Right lung (tissue), 5 donors: ENCODE measurements around the gene ENHO. TPM values are rescaled to one million over a fixed set of nuclear protein-coding genes. Genes with fewer than 3 reads are reported as not detected.
A peak's percentile ranks its signal among the peaks of the same experiment; 100 is the strongest.

Experiments used
- DNase-seq, 2 donors: peaks; one replicate each; pipeline ENCODE4 v3.0.0-alpha.2; 2013
- polyA plus RNA-seq, 5 donors: library from polyadenylated mRNA; unstranded; fragments of 120-200 nt; gene quantifications; one replicate each; pipeline versions ENCODE4 v1.2.1 to v1.2.3, GENCODE V29; 2013; ENCODE audit warnings: inconsistent platforms in 1 of 5, low replicate concordance in 1 of 5; ENCODE audit not compliant: insufficient read length in 5 of 5, insufficient read depth in 1 of 5

ENHO gene
- polyA plus RNA-seq, 5 donors = 0.98 to 2.7 (median 1.1) TPM

DNA sequence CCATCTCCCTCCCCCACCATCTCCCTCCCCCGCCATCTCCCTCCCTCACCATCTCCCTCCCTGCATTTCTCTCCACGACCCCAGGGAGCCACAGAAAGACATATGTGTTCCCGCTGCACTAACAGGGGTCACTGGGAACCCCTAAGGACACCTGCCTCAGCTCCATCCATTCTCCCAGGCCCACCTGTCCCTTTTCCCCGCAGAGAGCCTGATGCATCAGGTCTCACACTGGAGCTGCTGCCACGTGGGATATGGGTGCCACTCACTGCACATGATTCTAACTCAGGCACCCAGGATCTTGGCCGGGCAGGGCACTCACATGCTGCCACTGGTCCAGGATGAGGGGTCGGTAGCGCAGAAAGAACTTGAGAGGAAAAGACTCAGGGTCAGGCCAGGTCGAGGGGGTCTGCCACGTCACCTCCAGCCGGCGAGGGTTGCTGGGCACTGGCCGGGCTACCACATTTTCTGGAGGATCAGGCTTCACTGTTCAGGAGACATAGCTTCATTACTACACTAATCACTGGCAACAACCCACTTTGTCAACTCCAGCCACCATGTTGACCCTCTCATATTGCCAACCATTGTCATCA is 33.2 kb upstream of the ENHO start:
- no peak for DNase-seq

- no peak for DNase-seq
Measured at GRCh38 chr9:34555500-34555899, 32.7 kb upstream of the ENHO start.

DNA sequence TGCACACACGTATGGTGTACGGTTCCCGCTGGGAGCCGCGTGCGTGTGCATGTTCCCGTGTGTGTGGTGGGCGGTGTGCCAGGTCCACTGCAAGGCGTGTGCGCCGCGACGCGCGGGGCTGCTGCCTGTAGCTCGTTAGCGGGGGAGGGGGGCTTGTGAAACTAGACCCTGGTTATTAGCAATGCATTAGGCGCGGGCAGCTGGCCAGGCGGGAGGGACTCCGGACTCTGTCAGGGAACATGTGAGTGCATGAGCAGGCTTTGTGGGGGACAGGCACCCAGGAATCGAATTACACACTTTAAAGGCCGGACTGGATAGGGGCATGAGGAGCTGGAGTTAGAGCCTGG is 32.2 kb upstream of the ENHO start:
- no peak for DNase-seq

DNA sequence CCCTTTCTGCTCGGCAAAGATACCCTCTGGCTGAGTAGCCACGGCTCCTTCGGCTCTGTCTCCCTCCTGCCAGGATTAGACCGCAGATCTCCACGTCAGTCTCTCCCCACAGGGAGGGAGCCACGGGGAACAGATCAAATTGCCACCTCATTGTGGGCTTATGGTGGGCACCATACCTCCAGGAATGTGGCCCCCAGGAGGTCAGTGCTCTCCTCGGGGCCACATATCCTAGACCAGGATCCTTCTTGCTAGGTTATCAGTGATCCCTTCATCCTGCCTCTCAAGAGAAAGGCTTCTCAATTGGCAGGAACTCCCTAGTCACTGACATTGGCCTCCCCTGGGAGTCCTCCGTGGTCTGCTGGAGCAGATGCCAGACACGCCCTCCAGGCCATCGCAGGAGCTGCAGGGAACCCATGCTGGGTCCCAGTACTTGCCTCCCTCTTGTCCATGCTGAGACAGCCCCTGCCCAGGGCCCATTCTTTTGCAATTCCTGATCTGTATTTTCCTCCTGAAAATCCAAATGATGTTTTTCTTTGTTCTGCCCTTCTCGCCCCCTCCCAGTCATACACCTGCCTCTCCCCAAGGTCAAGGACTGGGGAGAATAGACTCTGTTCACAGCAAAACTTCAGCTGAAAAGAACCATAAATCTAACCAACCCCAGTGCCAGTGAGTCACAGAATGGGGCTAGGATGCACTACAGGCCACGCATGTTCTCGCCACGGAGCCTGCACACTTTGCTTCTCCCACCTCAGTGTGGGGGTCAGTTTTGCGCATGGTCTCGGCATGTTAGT is 31.6 kb upstream of the ENHO start:
- DNase-seq = no peak

DNA sequence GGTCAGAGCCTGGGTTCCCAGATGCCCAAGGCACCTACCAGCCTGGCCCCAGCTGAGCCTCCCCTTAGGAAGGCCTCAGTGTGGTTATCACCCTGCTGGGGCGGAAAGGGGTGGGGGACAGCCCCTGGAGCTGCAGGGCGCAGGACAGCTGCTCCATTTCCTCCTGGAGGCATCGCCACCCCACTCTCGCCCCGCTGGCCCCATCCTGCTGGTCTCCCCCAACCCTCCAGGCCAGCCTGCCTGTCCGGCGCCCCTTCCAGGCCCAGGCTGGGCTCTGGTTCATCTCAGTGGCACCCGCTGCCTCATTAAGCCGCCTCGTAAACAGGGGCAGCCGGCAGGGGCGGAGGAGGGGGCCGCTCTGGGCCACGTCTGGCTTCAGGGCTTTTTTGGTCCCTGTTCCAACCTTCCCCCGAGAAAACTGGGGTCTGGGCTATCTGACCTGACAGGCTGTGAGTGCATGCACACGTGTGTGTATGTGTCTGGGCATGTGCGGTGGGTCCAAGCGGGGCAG is 30.8 kb upstream of the ENHO start:
- no peak for DNase-seq

- no peak for DNase-seq
Measured at GRCh38 chr9:34552986-34553385, 30.2 kb upstream of the ENHO start.

DNA sequence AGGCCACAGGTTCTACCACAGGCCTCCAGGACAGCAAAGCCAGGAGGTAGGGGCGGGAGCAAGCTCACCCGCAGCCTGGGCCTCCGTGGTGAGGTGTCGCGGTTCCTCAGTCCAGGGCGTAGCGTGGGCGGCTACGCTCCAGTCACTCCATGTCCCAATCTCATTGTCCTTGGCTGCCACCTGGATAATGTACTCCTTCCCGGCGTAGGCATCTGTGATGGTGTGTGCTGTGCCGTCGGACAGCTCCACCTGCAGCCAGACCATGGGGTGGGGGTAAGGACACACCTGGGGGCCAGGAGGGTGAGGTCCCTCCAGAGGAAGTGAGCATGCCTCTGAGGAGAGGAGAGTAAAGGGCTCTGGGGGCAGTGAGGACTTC is 29.8 kb upstream of the ENHO start:
- DNase-seq = no peak

GRCh38 chr9:34551751-34552605 is 29.2 kb upstream of the ENHO start:
- DNase-seq = no peak

DNA sequence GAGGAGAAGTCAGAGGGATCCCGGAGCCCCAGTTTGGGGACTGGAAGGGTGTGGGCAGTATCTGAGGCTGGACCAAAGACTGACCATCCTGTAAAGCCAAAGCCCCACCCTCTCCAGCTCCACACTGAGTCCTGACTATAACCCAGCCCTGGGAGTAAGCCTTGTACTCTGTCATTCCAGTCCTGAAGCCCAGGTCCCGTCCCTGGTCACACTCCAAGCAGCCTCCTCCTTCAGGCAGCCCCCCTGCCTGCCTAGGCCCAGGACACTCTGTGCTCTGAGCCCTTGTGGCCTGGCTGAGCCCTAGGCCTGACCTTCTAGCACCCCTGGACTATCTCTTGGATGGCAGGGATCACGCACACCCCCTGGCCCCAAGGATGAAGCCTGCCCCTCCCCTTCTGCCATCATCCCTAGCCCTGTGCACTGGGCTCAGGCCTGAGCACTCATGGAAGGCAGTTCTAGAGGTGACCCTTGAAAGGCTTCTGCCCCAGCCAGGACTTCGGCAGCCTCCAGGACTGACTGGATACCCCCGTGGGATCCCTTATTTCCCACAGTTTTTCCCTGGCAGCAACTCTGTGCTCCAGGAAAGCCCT is 28.0 kb upstream of the ENHO start:
- no peak for DNase-seq

- DNase-seq = no peak
Measured at GRCh38 chr9:34550016-34550680, 27.4 kb upstream of the ENHO start.

DNA sequence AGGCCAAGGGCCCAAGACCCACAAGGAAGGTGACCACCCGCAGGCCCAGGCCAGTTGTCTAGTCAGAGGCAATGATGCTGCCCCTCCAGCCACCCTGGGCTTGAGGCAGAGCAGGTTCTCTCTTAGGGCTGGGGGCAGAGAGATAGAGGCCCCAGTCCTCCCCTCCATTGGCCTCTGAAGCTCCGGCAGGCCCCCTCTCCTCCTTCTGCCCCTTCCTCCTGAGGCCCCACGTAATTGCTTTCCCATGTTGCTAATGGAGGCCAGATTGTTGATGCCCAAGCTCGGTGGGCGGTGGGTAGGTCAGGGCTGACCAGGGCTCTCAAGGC is 26.6 kb upstream of the ENHO start:
- DNase-seq = no peak

DNA sequence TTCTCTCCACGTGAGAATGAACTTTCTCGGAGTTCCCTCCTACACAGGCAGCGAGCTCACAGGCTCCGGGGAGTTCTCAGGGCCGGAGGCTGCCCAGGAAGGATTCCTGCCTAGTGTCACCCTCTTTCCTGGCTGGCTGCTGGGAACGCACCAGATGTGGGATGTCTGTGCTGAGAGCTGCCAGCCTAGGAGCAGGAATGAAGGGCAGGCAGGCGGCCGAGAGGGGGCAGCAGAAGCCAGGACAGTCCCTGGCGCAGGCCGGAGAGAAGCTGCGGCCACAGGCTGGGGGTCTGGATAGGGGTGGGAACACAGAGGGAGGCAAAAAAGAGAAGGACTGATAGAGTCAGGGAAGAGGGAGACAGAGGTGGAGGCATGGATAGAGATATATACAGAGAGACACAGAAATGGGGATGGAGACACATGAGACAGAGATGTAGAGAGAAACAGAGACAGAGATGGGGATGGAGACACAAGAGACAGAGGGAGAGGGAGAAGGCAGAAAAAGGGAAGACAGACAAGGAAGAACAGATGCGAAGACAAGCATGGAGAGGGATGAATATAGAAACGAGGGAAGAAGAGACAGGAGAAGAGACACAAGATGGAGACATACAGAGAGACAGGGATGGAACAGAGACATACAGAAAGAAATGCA is 25.3 kb upstream of the ENHO start:
- peak in 1 of 2 donors; percentile 74 for DNase-seq

DNA sequence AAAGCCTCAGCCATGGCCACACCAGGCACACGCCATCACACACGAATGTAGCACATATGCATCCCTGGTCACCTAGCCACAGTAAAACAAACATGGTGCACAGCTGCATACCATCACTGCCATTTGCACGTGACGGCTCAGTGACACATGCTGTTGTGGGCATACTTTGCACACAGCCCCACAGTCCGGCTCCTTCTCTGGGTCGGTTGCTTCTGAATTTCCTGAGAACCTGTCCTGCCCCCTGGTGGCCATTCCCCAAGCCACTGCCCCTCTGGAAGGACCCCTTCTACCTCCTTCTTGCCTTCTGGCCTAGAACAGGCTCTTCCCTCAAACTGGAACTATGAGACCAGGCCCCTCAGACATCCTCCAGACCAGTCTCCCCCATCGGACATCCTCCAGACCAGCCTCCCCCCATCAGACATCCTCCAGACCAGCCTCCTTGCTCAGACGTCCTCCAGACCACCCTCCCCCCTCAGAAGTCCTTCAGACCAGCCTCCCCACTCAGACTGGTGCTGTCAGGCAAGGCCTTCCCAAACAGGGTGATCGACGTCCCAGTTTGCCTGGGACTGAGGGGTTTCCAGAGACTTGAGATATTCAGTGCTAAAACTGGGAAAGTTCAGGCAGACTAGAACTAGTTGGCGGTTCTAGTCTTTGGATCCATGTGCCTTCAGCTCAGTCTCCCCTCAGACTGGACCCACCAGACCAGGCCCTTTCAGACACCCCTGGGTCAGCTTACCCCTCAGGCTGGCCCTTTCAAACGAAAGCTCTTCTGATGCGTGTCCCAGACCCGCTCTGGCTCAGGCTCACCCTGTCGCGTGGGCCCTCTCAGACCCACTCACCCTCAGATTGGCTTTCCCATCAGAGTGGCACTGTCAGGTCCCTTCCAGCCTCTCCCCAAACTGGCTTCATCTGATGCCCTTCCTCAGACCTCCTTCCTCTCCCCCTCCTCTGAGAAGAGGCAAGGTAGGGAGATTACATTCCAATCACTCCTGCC is 24.3 kb upstream of the ENHO start:
- no peak for DNase-seq

DNA sequence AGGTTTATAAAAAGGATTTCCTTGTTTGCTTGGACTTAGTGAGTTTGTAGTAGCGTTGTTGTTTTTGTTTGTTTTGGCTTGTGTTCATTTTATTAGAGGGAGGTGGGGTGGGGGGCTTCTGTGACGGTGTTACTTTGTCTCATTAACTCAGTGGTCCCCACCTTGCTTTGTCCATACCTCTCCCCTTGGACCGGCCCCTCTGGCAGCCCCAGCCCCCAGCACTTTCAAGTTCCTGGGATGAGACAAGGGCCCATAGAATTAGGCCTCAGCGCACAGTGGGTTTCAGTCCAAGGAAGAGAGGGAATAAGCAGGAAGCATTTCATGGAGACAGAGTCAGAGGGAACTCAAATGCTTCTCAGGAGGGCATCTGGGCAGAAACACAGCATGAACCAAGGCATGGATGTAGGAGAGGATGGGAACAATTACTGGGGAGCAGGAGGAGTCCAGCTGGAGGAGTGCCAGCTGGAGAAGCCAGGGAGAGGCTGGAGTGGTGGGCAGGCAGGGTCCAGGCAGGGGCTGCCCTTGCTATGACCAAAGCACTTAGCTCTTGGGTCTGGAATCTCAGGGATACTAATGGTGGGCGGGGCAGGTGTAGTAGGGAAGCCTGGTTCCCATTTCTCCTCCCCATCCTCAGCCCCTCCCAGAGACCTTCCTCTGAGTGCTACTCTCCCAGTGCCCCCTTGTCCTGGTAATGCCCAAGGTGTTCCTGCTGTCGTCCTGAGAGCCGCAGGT is 23.5 kb upstream of the ENHO start:
- DNase-seq = no peak

DNA sequence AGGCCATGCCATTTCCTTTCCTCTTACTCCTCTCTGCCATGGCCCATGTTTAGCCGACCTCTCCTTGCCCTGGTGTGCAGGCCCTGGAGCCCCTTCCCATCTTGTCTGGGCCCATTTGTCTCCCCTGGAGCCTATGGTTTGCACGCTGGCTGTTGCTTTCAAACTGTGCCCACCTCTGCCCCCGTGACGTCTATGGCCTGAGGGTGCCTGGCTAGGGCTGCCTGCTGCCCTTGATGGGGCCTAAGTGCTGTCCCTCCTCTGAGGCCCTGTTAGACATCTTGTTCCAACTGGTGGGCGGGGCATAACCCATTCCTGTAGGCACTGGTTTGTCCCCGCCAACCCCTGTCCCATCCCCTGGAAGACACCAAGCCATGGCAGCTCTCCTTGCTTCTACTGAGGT is 22.7 kb upstream of the ENHO start:
- no peak for DNase-seq

DNA sequence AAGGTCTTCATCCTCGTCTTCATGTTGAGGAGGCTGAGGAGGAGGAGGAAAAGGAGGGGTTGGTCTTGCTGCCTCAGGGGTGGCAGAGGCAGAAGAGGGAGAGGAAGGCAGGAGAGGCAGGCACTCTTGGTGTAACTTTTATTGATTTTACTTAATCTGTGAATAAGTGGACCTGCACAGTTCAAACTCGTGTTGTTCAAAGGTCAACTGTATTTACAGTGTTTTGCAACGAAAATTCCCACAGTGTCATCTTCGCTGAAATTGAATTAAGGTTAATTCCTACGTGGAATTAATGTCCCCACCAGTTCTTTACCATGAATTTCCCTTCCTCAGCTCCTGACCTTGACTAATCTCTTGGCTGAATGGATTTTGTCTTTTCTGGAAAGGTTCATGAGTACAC is 21.2 kb upstream of the ENHO start:
- DNase-seq = no peak

GRCh38 chr9:34541540-34541939 is 18.8 kb upstream of the ENHO start:
- no peak for DNase-seq

- DNase-seq = no peak
Measured at GRCh38 chr9:34540827-34541226, 18.0 kb upstream of the ENHO start.

- DNase-seq = no peak
Measured at GRCh38 chr9:34536685-34537084, 13.9 kb upstream of the ENHO start.
